Skin epidermis (tissue), 12 donors: Measurements from ENCODE around the gene AMZ1.
A peak's percentile ranks its signal among the peaks of the same experiment; 100 is the strongest.

Experiments used
- H3K27ac ChIP-seq, 21 experiments: fragments of 200-600 bp; sonication (generic) in 11 of 21; one replicate each; pipeline ENCODE4 v1.5.0; 2020; ENCODE audit warnings: mild to moderate bottlenecking in 3 of 21, inconsistent platforms in 2 of 21, moderate library complexity in 2 of 21
- H3K4me3 ChIP-seq, 7 experiments: fragments of 200-600 bp; sonication (generic) in 2 of 7; one replicate each; pipeline ENCODE4 v1.5.0; 2020; ENCODE audit warnings: inconsistent platforms in 2 of 7, mild to moderate bottlenecking in 2 of 7, moderate library complexity in 1 of 7

AMZ1 gene

GRCh38 chr7:2708041-2708440 is 20.0 kb downstream of the AMZ1 start:
- H3K27ac ChIP-seq = no peak overlapping the region
- no peak overlapping the region for H3K4me3 ChIP-seq

- no peak overlapping the region for H3K4me3 ChIP-seq
- peak overlapping the region in 3 of 21 experiments; percentile 70 to 82 (median 78) for H3K27ac ChIP-seq
These were observed 20.7 kb downstream of the AMZ1 start for GRCh38 chr7:2708547-2709310.

GRCh38 chr7:2709553-2710285 is 21.7 kb downstream of the AMZ1 start:
- Histone ChIP-seq H3K4me3 (peak overlapping the region; percentile 3 to 30 (median 21)), H3K27ac (peak overlapping the region in 9 of 21 experiments; percentile 4 to 82 (median 70))

- Histone ChIP-seq H3K4me3 (peak overlapping the region; percentile 3 to 30 (median 21)), H3K27ac (peak overlapping the region in 9 of 21 experiments; percentile 4 to 82 (median 71))
These were observed 22.3 kb downstream of the AMZ1 start for GRCh38 chr7:2710286-2710655.

GRCh38 chr7:2710901-2711551 is 23.0 kb downstream of the AMZ1 start:
- Histone ChIP-seq H3K4me3 (no peak overlapping the region), H3K27ac (peak overlapping the region in 7 of 21 experiments; percentile 41 to 82 (median 77))

- Histone ChIP-seq H3K27ac (peak overlapping the region in 1 of 21 experiments; percentile 80), H3K4me3 (no peak overlapping the region)
These were observed 24.1 kb downstream of the AMZ1 start for GRCh38 chr7:2711895-2712675.

- Histone ChIP-seq H3K27ac (no peak overlapping the region), H3K4me3 (no peak overlapping the region)
These were observed 25.4 kb downstream of the AMZ1 start for GRCh38 chr7:2713370-2713769.

- Histone ChIP-seq H3K27ac (no peak overlapping the region), H3K4me3 (no peak overlapping the region)
These were observed 26.0 kb downstream of the AMZ1 start for GRCh38 chr7:2713978-2714377.

- H3K27ac ChIP-seq = no peak overlapping the region
- no peak overlapping the region for H3K4me3 ChIP-seq
These were observed 26.6 kb downstream of the AMZ1 start for GRCh38 chr7:2714636-2715035.

- no peak overlapping the region for H3K27ac ChIP-seq
- no peak overlapping the region for H3K4me3 ChIP-seq
These were observed 27.6 kb downstream of the AMZ1 start for GRCh38 chr7:2715341-2716231.

- no peak overlapping the region for H3K27ac ChIP-seq
- H3K4me3 ChIP-seq = no peak overlapping the region
These were observed 28.5 kb downstream of the AMZ1 start for GRCh38 chr7:2716488-2716887.

- no peak overlapping the region for H3K4me3 ChIP-seq
These were observed 28.9 kb downstream of the AMZ1 start for GRCh38 chr7:2716906-2717292.

GRCh38 chr7:2717293-2718261 is 29.6 kb downstream of the AMZ1 start:
- H3K4me3 ChIP-seq = no peak overlapping the region
- peak overlapping the region in 1 of 21 experiments; percentile 10 for H3K27ac ChIP-seq

More at GRCh38 chr7:2716906-2717292, 28.9 kb downstream of the AMZ1 start:
- H3K27ac ChIP-seq = no peak overlapping the region

GRCh38 chr7:2718296-2718965 is 30.4 kb downstream of the AMZ1 start:
- Histone ChIP-seq H3K27ac (no peak overlapping the region), H3K4me3 (no peak overlapping the region)

GRCh38 chr7:2719007-2719406 is 31.0 kb downstream of the AMZ1 start:
- no peak overlapping the region for H3K27ac ChIP-seq
- no peak overlapping the region for H3K4me3 ChIP-seq

- H3K27ac ChIP-seq = no peak overlapping the region
- H3K4me3 ChIP-seq = no peak overlapping the region
These were observed 32.0 kb downstream of the AMZ1 start for GRCh38 chr7:2720024-2720423.

GRCh38 chr7:2721842-2722241 is 33.8 kb downstream of the AMZ1 start:
- no peak overlapping the region for H3K4me3 ChIP-seq
- H3K27ac ChIP-seq = no peak overlapping the region
